H9 (cell line): Measurements from ENCODE around the gene MCAT. TPM values are rescaled to one million over a fixed set of nuclear protein-coding genes. Genes with fewer than 3 reads are reported as not detected.
A peak's percentile ranks its signal among the peaks of the same experiment; 100 is the strongest.

Experiments used
- DNase-seq: peaks from one replicate; pipeline ENCODE4 v3.0.0-alpha.2; 2017
- H2AFZ ChIP-seq: one replicate; pipeline ENCODE4 v1.6.1; 2013; ENCODE audit warnings: mild to moderate bottlenecking, low read length, control low read depth, moderate library complexity
- H2AK5ac ChIP-seq: 2 replicates; pipeline ENCODE4 v1.6.1; 2013; ENCODE audit warnings: low read length, control low read depth, mixed read lengths; ENCODE audit not compliant: insufficient read length
- H2BK120ac ChIP-seq: one replicate; pipeline ENCODE4 v1.6.1; 2013; ENCODE audit warnings: low read depth, mild to moderate bottlenecking, low read length, control low read depth, inconsistent platforms; ENCODE audit not compliant: poor library complexity, severe bottlenecking
- H2BK12ac ChIP-seq: 2 replicates; pipeline ENCODE4 v1.6.1; 2013; ENCODE audit warnings: low read length, control low read depth, mixed read lengths, low read depth; ENCODE audit not compliant: insufficient read length
- H2BK15ac ChIP-seq: 2 replicates; pipeline ENCODE4 v1.6.1; 2013; ENCODE audit warnings: low read depth, low read length, control low read depth
- H2BK20ac ChIP-seq: one replicate; pipeline ENCODE4 v1.6.1; 2013; ENCODE audit warnings: low read depth, mild to moderate bottlenecking, low read length, control low read depth, inconsistent platforms; ENCODE audit not compliant: poor library complexity, severe bottlenecking
- H2BK5ac ChIP-seq: 2 replicates; pipeline ENCODE4 v1.6.1; 2013; ENCODE audit warnings: low read length, control low read depth, mixed read lengths; ENCODE audit not compliant: insufficient read length
- H3K14ac ChIP-seq: 2 replicates; pipeline ENCODE4 v1.6.1; 2013; ENCODE audit warnings: low read length, control low read depth; ENCODE audit not compliant: insufficient read depth
- H3K18ac ChIP-seq: 2 replicates; pipeline ENCODE4 v1.6.1; 2013; ENCODE audit warnings: low read depth, mild to moderate bottlenecking, mixed read lengths, low read length, control low read depth; ENCODE audit not compliant: insufficient read length
- H3K23ac ChIP-seq: 2 replicates; pipeline ENCODE4 v1.6.1; 2013; ENCODE audit warnings: low read length, control low read depth, mixed read lengths, low read depth; ENCODE audit not compliant: insufficient read length
- H3K23me2 ChIP-seq: 2 replicates; pipeline ENCODE4 v1.6.1; 2013; ENCODE audit warnings: low read depth, mild to moderate bottlenecking, mixed read lengths, low read length, control low read depth; ENCODE audit not compliant: insufficient read length, poor library complexity, severe bottlenecking
- H3K27ac ChIP-seq: 2 replicates; pipeline ENCODE4 v1.5.1; 2013; ENCODE audit warnings: low read length, control low read depth, mixed read lengths, low read depth; ENCODE audit not compliant: insufficient read length
- H3K27me3 ChIP-seq: 2 replicates; pipeline ENCODE4 v1.6.1; 2013; ENCODE audit warnings: low read length, control low read depth, inconsistent platforms; ENCODE audit not compliant: insufficient read depth
- H3K4ac ChIP-seq: 2 replicates; pipeline ENCODE4 v1.6.1; 2013; ENCODE audit warnings: low read depth, mild to moderate bottlenecking, control low read depth, inconsistent platforms, low read length, moderate library complexity
- H3K4me1 ChIP-seq: 2 replicates; pipeline ENCODE4 v1.6.1; 2013; ENCODE audit warnings: low read length, control low read depth, inconsistent platforms; ENCODE audit not compliant: insufficient read depth
- H3K4me2 ChIP-seq: 2 replicates; pipeline ENCODE4 v1.6.1; 2013; ENCODE audit warnings: low read length, control low read depth, mixed read lengths; ENCODE audit not compliant: insufficient read length, insufficient read depth
- H3K56ac ChIP-seq: 2 replicates; pipeline ENCODE4 v1.6.1; 2013; ENCODE audit warnings: low read depth, mild to moderate bottlenecking, mixed read lengths, low read length, control low read depth; ENCODE audit not compliant: insufficient read length
- H3K79me1 ChIP-seq: 2 replicates; pipeline ENCODE4 v1.6.1; 2013; ENCODE audit warnings: low read depth, mild to moderate bottlenecking, moderate library complexity, low read length, control low read depth, inconsistent platforms; ENCODE audit not compliant: insufficient read depth, poor library complexity, severe bottlenecking
- H3K79me2 ChIP-seq: 2 replicates; pipeline ENCODE4 v1.6.1; 2013; ENCODE audit warnings: low read length, control low read depth, inconsistent platforms; ENCODE audit not compliant: insufficient read depth
- H3K9ac ChIP-seq: 2 replicates; pipeline ENCODE4 v1.6.1; 2013; ENCODE audit warnings: low read length, control low read depth, mixed read lengths; ENCODE audit not compliant: insufficient read length; ENCODE audit errors: extremely low read depth
- H3K9me3 ChIP-seq: one replicate; pipeline ENCODE4 v1.6.1; 2013; ENCODE audit warnings: low read depth, low read length, inconsistent platforms; ENCODE audit not compliant: control insufficient read depth
- H3T11ph ChIP-seq: one replicate; pipeline ENCODE4 v1.6.1; 2013; ENCODE audit warnings: mild to moderate bottlenecking, low read length, control low read depth, inconsistent platforms
- H4K20me1 ChIP-seq: one replicate; pipeline ENCODE4 v1.6.1; 2013; ENCODE audit not compliant: control insufficient read depth, insufficient read length, insufficient read depth
- H4K5ac ChIP-seq: 2 replicates; pipeline ENCODE4 v1.6.1; 2013; ENCODE audit warnings: low read depth, mild to moderate bottlenecking, mixed read lengths, low read length, control low read depth; ENCODE audit not compliant: insufficient read length
- H4K8ac ChIP-seq: replicated peaks from 2 replicates; pipeline ENCODE4 v1.6.1; 2013; ENCODE audit warnings: low read length, control low read depth, mixed read lengths, low read depth; ENCODE audit not compliant: insufficient read length
- H4K91ac ChIP-seq: 2 replicates; pipeline ENCODE4 v1.6.1; 2013; ENCODE audit warnings: low read depth, mild to moderate bottlenecking, moderate library complexity, mixed read lengths, low read length, control low read depth; ENCODE audit not compliant: insufficient read length
- H3K27ac Mint-ChIP-seq, 3 experiments: 2 replicates in 2 of 3; 3 replicates in 1 of 3; pipeline ENCODE4 v1.8.0; 2020 to 2021; ENCODE audit warnings: mixed read lengths in 3 of 3, mild to moderate bottlenecking in 1 of 3, moderate library complexity in 1 of 3
- H3K27me3 Mint-ChIP-seq: 2 replicates; pipeline ENCODE4 v1.8.0; 2021; ENCODE audit warnings: low read depth, mild to moderate bottlenecking, moderate library complexity, mixed read lengths
- H3K36me3 Mint-ChIP-seq, 3 experiments: 2 replicates in 2 of 3; 3 replicates in 1 of 3; pipeline ENCODE4 v1.8.0; 2020 to 2021; ENCODE audit warnings: low read depth in 3 of 3, mixed read lengths in 3 of 3; ENCODE audit not compliant: insufficient read depth in 1 of 3
- H3K4me1 Mint-ChIP-seq, 2 experiments: 2 replicates each; pipeline ENCODE4 v1.8.0; 2020; ENCODE audit warnings: mixed read lengths in 2 of 2
- H3K4me3 Mint-ChIP-seq, 2 experiments: 2 replicates in 1 of 2; 3 replicates in 1 of 2; pipeline ENCODE4 v1.8.0; 2020 to 2021; ENCODE audit warnings: mild to moderate bottlenecking in 2 of 2, mixed read lengths in 2 of 2, moderate library complexity in 1 of 2
- H3K9me3 Mint-ChIP-seq, 2 experiments: 2 replicates in 1 of 2; 3 replicates in 1 of 2; pipeline ENCODE4 v1.8.0; 2020; ENCODE audit warnings: mild to moderate bottlenecking in 2 of 2, mixed read lengths in 2 of 2, moderate library complexity in 1 of 2
- WGBS: extraction: QIAGEN DNeasy Blood & Tissue Kit; methylation state at CpG from one replicate; pipeline ENCODE4 v1.1.7; 2013; ENCODE audit warnings: missing lambda C conversion rate, low lambda C conversion rate, mixed read lengths; ENCODE audit not compliant: insufficient read length; ENCODE audit errors: extremely low coverage; 5-methylcytosine and 5-hydroxymethylcytosine counted together
- total RNA-seq: library from RNA; stranded (reverse); gene quantifications from 2 replicates; pipeline ENCODE4 v1.2.1, GENCODE V29; 2021
- TF ChIP-seq, protein P1 (sequence below): fragments of 200-600 bp; sonication (generic); conservative IDR thresholded peaks from 3 replicates; pipeline ENCODE4 v1.8.0; 2021; ENCODE audit warnings: antibody characterized with exemption, mild to moderate bottlenecking

Gene MCAT
- total RNA-seq, 1 experiment from 2014 or later, result 20.3 TPM

DNA sequence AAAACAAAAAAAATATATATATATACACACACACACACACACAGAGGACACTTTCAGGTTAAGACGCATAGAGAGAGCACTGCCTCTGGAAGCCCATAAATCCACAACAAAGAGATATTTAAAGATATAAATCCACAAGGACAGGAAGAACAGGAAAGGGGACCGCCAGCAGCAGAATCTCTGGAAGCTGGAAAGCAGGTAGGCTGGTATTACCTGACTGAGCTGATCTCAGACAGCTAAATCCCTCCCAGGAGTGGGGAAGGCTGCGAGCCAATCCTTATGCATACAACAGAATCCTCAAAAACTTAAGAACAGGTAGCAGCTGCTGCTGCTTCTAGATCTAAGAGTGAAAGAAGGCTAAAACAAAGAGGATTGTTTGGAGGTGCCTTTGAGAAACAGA, 1.8 kb upstream of the MCAT start:
- peaks cover 6% of the 10 kb centered on the region for H3K27me3 Mint-ChIP-seq
- Histone ChIP-seq H3K27me3 (no peaks in the 10 kb centered on the region), H3K27ac (no peak overlapping the region), H3K79me2 (no peaks in the 10 kb centered on the region), H3T11ph (no peak overlapping the region), H2BK20ac (no peak overlapping the region), H3K79me1 (no peaks in the 10 kb centered on the region), H3K18ac (no peak overlapping the region), H2BK15ac (no peak overlapping the region), H3K9me3 (no peaks in the 10 kb centered on the region), H4K8ac (no peak overlapping the region), H2BK120ac (no peak overlapping the region), H2AK5ac (no peak overlapping the region), H3K56ac (no peak overlapping the region), H4K5ac (no peak overlapping the region), H4K20me1 (no peaks in the 10 kb centered on the region), H2AFZ (no peak overlapping the region), H3K14ac (no peak overlapping the region), H3K23ac (no peak overlapping the region), H3K4me1 (no peaks in the 10 kb centered on the region), H4K91ac (no peak overlapping the region), H3K4me2 (no peak overlapping the region), H3K4ac (no peak overlapping the region), H3K23me2 (peaks cover 3% of the 10 kb centered on the region), H3K9ac (no peak overlapping the region), H2BK12ac (no peak overlapping the region), H2BK5ac (no peak overlapping the region)
- TF ChIP-seq, protein P1, sequence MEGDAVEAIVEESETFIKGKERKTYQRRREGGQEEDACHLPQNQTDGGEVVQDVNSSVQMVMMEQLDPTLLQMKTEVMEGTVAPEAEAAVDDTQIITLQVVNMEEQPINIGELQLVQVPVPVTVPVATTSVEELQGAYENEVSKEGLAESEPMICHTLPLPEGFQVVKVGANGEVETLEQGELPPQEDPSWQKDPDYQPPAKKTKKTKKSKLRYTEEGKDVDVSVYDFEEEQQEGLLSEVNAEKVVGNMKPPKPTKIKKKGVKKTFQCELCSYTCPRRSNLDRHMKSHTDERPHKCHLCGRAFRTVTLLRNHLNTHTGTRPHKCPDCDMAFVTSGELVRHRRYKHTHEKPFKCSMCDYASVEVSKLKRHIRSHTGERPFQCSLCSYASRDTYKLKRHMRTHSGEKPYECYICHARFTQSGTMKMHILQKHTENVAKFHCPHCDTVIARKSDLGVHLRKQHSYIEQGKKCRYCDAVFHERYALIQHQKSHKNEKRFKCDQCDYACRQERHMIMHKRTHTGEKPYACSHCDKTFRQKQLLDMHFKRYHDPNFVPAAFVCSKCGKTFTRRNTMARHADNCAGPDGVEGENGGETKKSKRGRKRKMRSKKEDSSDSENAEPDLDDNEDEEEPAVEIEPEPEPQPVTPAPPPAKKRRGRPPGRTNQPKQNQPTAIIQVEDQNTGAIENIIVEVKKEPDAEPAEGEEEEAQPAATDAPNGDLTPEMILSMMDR, result no peak
- peaks cover 11 to 14% (median 12%) of the 10 kb centered on the region in 3 experiments; a peak in 6 of 7 replicates for H3K36me3 Mint-ChIP-seq
- no CpG with 5 or more reads among the region's 3 CpGs for whole genome bisulfite sequencing
- no peak overlapping the region; a peak in 1 of 7 replicates for H3K27ac Mint-ChIP-seq
- peak overlapping the region in 1 of 2 experiments; percentile 45; a peak in 1 of 5 replicates for H3K4me3 Mint-ChIP-seq
- H3K9me3 Mint-ChIP-seq, result no peaks in the 10 kb centered on the region
- DNase-seq, result no peak
- peaks cover 0 to 9% of the 10 kb centered on the region in 2 experiments; a peak in 2 of 4 replicates for H3K4me1 Mint-ChIP-seq
